Measurements from ENCODE around the gene SLC34A3. TPM values are rescaled to one million over a fixed set of nuclear protein-coding genes. Genes with fewer than 3 reads are reported as not detected.
A peak's percentile ranks its signal among the peaks of the same experiment; 100 is the strongest.

SLC34A3 gene
- polyA plus RNA-seq, 3 donors: 10.3 to 12.1 (median 11.4) TPM

GRCh38 chr9:137195525-137196220 lies 35.0 kb upstream of the SLC34A3 start:
- DNase-seq: no peak

GRCh38 chr9:137198051-137198901 lies 32.4 kb upstream of the SLC34A3 start:
- no peak for DNase-seq

GRCh38 chr9:137198902-137199283 lies 31.8 kb upstream of the SLC34A3 start:
- DNase-seq: no peak

GRCh38 chr9:137199411-137200121 lies 31.1 kb upstream of the SLC34A3 start:
- no peak for DNase-seq

- DNase-seq: peak; percentile 99
These were observed 30.1 kb upstream of the SLC34A3 start, which contains the start of gene TPRN for GRCh38 chr9:137200311-137201204. Gene TPRN, minus strand, starts transcription at chr9:137200741. Its CDS starts 30 bp downstream, at chr9:137200711.

- no peak for DNase-seq
These were observed 29.4 kb upstream of the SLC34A3 start for GRCh38 chr9:137201205-137201868.

- no peak for DNase-seq
These were observed 27.7 kb upstream of the SLC34A3 start for GRCh38 chr9:137202966-137203365.

GRCh38 chr9:137204731-137205125 lies 26.0 kb upstream of the SLC34A3 start:
- no peak for DNase-seq

- peak; percentile 90 for DNase-seq
These were observed 25.3 kb upstream of the SLC34A3 start, which contains the start of the genes NDOR1 and TMEM203 for GRCh38 chr9:137205126-137206069. Gene NDOR1, plus strand, starts transcription at chr9:137205700. Its CDS starts 78 bp downstream, at chr9:137205778. Gene TMEM203, minus strand, starts transcription at chr9:137205648. Its CDS starts 234 bp downstream, at chr9:137205414.

- no peak for DNase-seq
These were observed 24.1 kb upstream of the SLC34A3 start for GRCh38 chr9:137206602-137207001.

GRCh38 chr9:137211532-137211931 lies 19.2 kb upstream of the SLC34A3 start:
- DNase-seq: no peak

GRCh38 chr9:137212520-137212919 lies 18.2 kb upstream of the SLC34A3 start:
- DNase-seq: no peak

GRCh38 chr9:137213160-137214060 lies 17.3 kb upstream of the SLC34A3 start:
- DNase-seq: no peak

GRCh38 chr9:137214620-137215019 lies 16.1 kb upstream of the SLC34A3 start:
- DNase-seq: no peak

- no peak for DNase-seq
These were observed 15.3 kb upstream of the SLC34A3 start for GRCh38 chr9:137215196-137215986.

- no peak for DNase-seq
These were observed 14.3 kb upstream of the SLC34A3 start for GRCh38 chr9:137216188-137216965.
